Stomach (tissue), 9 donors: ENCODE measurements around the gene NUP42. TPM values are rescaled to one million over a fixed set of nuclear protein-coding genes. Genes with fewer than 3 reads are reported as not detected.

Source experiments
- DNase-seq, 2 donors: peaks; one replicate each; pipeline versions ENCODE4 v3.0.0 to v3.0.0-alpha.2; 2013 to 2019
- H3K27ac ChIP-seq, 5 donors: fragments of 200-600 bp in 4 of 5; sonication (generic) in 4 of 5; one replicate each; pipeline ENCODE4 v1.5.1; 2013 to 2019; ENCODE audit warnings: mild to moderate bottlenecking in 1 of 5, moderate library complexity in 1 of 5
- H3K27me3 ChIP-seq, 3 donors: fragments of 200-600 bp; sonication (generic); one replicate each; pipeline ENCODE4 v1.5.1; 2017 to 2019; ENCODE audit warnings: mixed run types in 1 of 3
- H3K36me3 ChIP-seq, 4 donors: fragments of 200-600 bp; sonication (generic); 1 replicate in 3 of 4; 2 replicates in 1 of 4; pipeline ENCODE4 v1.5.1; 2016 to 2019
- H3K4me1 ChIP-seq, 4 donors: fragments of 200-600 bp; sonication (generic); one replicate each; pipeline ENCODE4 v1.5.1; 2016 to 2019
- H3K4me3 ChIP-seq, 4 donors: fragments of 200-600 bp; sonication (generic) in 3 of 4; one replicate each; pipeline ENCODE4 v1.5.1; 2016 to 2019; ENCODE audit warnings: mild to moderate bottlenecking in 1 of 4
- H3K9me3 ChIP-seq, 4 donors: fragments of 200-600 bp; sonication (generic); one replicate each; pipeline ENCODE4 v1.5.1; 2016 to 2019
- CTCF ChIP-seq, 7 experiments: fragments of 450-650 bp in 4 of 7; fragments of 200-600 bp in 3 of 7; sonication (generic) in 3 of 7; IDR thresholded peaks; one replicate each; pipeline ENCODE4 v1.5.1; 2016 to 2019; ENCODE audit warnings: antibody characterized with exemption in 7 of 7, control low read depth in 2 of 7, mild to moderate bottlenecking in 1 of 7
- EP300 ChIP-seq: sonication (generic); formaldehyde crosslinking; IDR thresholded peaks from one replicate; pipeline ENCODE4 v1.6.1; 2017; ENCODE audit warnings: antibody characterized with exemption
- POLR2A ChIP-seq, 4 donors: fragments of 450-650 bp; IDR thresholded peaks; one replicate each; pipeline ENCODE4 v1.6.1; 2016; ENCODE audit warnings: antibody characterized with exemption in 4 of 4, control low read depth in 2 of 4, mild to moderate bottlenecking in 1 of 4, moderate library complexity in 1 of 4
- POLR2AphosphoS5 ChIP-seq, 3 donors: sonication (generic); formaldehyde crosslinking; IDR thresholded peaks; one replicate each; pipeline ENCODE4 v1.6.1; 2016; ENCODE audit warnings: antibody characterized with exemption in 3 of 3
- WGBS, 5 donors: extraction: QIAGEN DNeasy Blood & Tissue Kit in 3 of 5; methylation state at CpG; one replicate each; pipeline versions ENCODE4 v1.1.5 to v1.1.7; 2013 to 2018; 5-methylcytosine and 5-hydroxymethylcytosine counted together
- intact Hi-C: fragments of 100-400 bp; cut with DNase I; formaldehyde crosslinking; loops from one replicate; pipeline ENCODE4 v1.15.1; 2023; ENCODE audit warnings: low total_unique reads
- polyA plus RNA-seq, 3 donors: library from polyadenylated mRNA; stranded (reverse); fragments of 200-250 nt; gene quantifications; one replicate each; pipeline ENCODE4 v1.2.3, GENCODE V29; 2013
- total RNA-seq, 5 donors: library from RNA; depleted of rRNA; stranded (reverse); fragments of >200 nt; gene quantifications; one replicate each; pipeline versions ENCODE4 v1.1.0 to v1.2.3, GENCODE V29; 2014 to 2016
- donor health status: healthy with polysubstance abuse.
- donor health status: Bipolar disorder and iron deficiency.
- donor health status: healthy.

NUP42 gene
- total and polyA plus RNA-seq, 8 donors, result 3.8 to 113 (median 25.1) TPM

GRCh38 chr7:23164846-23165245 is 17.0 kb upstream of the NUP42 start:
- DNase-seq, result no peak
- H3K36me3 ChIP-seq, result peaks cover 0 to 27% (median 13%) of the 10 kb centered on the region in 4 donors
- no peak overlapping the region for H3K4me3 ChIP-seq
- 95 to 99% (median 98%) methylated on average over 3 of the region's 3 CpGs for whole genome bisulfite sequencing, 5 donors
- TF ChIP-seq POLR2AphosphoS5 (IDR thresholded peaks at IDR 0.05), result no peak
- TF ChIP-seq POLR2A (IDR thresholded peaks at IDR 0.05), result no peak
- TF ChIP-seq CTCF (IDR thresholded peaks at IDR 0.05), result no peak
- no peak for TF ChIP-seq EP300
- H3K27me3 ChIP-seq, result no peaks in the 10 kb centered on the region
- intact Hi-C loops, result no loop called here
- H3K27ac ChIP-seq, result no peak overlapping the region
- no peaks in the 10 kb centered on the region for H3K4me1 ChIP-seq
- no peaks in the 10 kb centered on the region for H3K9me3 ChIP-seq

GRCh38 chr7:23165316-23165715 is 16.5 kb upstream of the NUP42 start:
- WGBS, 5 donors, result 80 to 100% (median 88%) methylated on average over 1 of the region's 1 CpG
- Histone ChIP-seq H3K27ac (no peak overlapping the region), H3K4me3 (no peak overlapping the region), H3K36me3 (peaks cover 0 to 27% (median 13%) of the 10 kb centered on the region in 4 donors), H3K4me1 (no peaks in the 10 kb centered on the region), H3K27me3 (no peaks in the 10 kb centered on the region), H3K9me3 (no peaks in the 10 kb centered on the region)
- TF ChIP-seq POLR2AphosphoS5 (IDR thresholded peaks at IDR 0.05) (no peak), POLR2A (IDR thresholded peaks at IDR 0.05) (no peak), CTCF (IDR thresholded peaks at IDR 0.05) (no peak)
- DNase-seq, result no peak
- intact Hi-C loops, result no loop called here

- no peak for DNase-seq
- intact Hi-C loops, result no loop called here
- TF ChIP-seq POLR2AphosphoS5 (IDR thresholded peaks at IDR 0.05), result no peak
- no peak for TF ChIP-seq EP300
- Histone ChIP-seq H3K4me1 (no peaks in the 10 kb centered on the region), H3K27me3 (no peaks in the 10 kb centered on the region), H3K36me3 (peaks cover 0 to 35% (median 21%) of the 10 kb centered on the region in 4 donors), H3K4me3 (no peak overlapping the region), H3K27ac (no peak overlapping the region), H3K9me3 (no peaks in the 10 kb centered on the region)
- WGBS, 5 donors, result 90 to 94% (median 92%) methylated on average over 5 of the region's 5 CpGs
These were observed 14.2 kb upstream of the NUP42 start for GRCh38 chr7:23167691-23168090.

GRCh38 chr7:23168111-23168885 is 13.6 kb upstream of the NUP42 start:
- no peaks in the 10 kb centered on the region for H3K27me3 ChIP-seq
- H3K36me3 ChIP-seq, result peaks cover 0 to 38% (median 23%) of the 10 kb centered on the region in 4 donors
- H3K9me3 ChIP-seq, result no peaks in the 10 kb centered on the region
- H3K4me3 ChIP-seq, result no peak overlapping the region
- TF ChIP-seq CTCF (IDR thresholded peaks at IDR 0.05) (no peak), POLR2A (IDR thresholded peaks at IDR 0.05) (no peak), POLR2AphosphoS5 (IDR thresholded peaks at IDR 0.05) (no peak)
- intact Hi-C loops, result no loop called here
- no peaks in the 10 kb centered on the region for H3K4me1 ChIP-seq
- no peak for DNase-seq
- no peak overlapping the region for H3K27ac ChIP-seq
- WGBS, 5 donors, result 87 to 95% (median 91%) methylated on average over 8 of the region's 8 CpGs

GRCh38 chr7:23175938-23176337 is 5.9 kb upstream of the NUP42 start:
- H3K36me3 ChIP-seq, result peaks cover 0 to 31% (median 17%) of the 10 kb centered on the region in 4 donors
- H3K27ac ChIP-seq, result no peak overlapping the region
- intact Hi-C loops, result no loop called here
- no peak for TF ChIP-seq EP300
- DNase-seq, result no peak
- H3K9me3 ChIP-seq, result no peaks in the 10 kb centered on the region
- no peak overlapping the region for H3K4me3 ChIP-seq
- WGBS, 5 donors, result 72 to 93% (median 90%) methylated on average over 2 of the region's 2 CpGs
- peaks cover 0 to 4% (median 2%) of the 10 kb centered on the region in 4 donors for H3K4me1 ChIP-seq
- H3K27me3 ChIP-seq, result no peaks in the 10 kb centered on the region
